ENCODE measurements around the gene C8G. TPM values are rescaled to one million over a fixed set of nuclear protein-coding genes. Genes with fewer than 3 reads are reported as not detected.

C8G gene
- total and polyA plus RNA-seq, 2 donors (not counting 1 experiment from before 2014, with no cell fraction given): 1.7 to 2.8 TPM

DNA sequence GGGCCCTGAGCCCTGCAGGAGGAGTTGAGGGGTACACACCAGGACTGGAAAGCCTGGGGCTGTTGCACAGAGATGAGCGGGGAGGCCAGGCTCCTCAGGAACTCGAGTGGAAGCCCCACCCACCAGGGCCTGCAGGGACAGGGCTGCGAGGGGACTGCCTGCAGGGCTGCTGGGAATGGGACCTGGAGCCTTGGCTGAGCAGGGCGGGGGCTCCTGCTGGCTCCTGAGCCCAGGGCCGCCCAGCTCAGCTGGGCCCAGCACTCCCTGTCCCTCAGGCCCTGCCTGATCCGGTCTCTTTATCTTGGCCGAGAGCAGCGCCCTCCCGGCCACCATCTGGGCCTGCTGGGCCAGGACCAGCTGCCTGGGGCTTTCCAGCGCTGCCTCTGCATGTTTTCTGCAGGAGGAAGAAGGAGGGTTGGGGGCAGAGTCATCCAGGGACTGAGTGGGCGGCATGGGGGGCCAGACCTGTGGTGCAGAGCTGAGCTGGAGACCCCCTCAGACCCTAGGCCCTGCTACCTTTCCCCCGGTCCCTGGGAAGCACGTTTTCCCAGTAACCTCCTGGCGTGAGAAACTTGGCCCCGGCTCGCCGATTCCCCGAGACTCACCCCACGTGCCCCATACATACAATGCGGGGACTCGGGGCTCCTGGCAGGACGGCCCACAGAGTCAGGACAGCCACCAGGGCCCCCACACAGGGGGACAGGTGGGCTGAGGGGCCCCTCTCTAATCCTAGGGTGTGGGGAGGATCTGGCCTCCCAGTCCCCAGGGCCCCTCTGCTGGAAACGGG, 16.4 kb downstream of the C8G start:
- H3K9me3 ChIP-seq (ENCODE audit: control extremely low read depth in 1 of 3, control insufficient read depth in 2 of 3, insufficient read depth in 1 of 3, low read length in 2 of 3): peaks cover 0 to 2% (median 0%) of the 10 kb centered on the region in 3 donors
- peaks cover 5 to 10% of the 10 kb centered on the region in 2 donors for H3K4me1 ChIP-seq (ENCODE audit: control insufficient read depth in 2 of 2, insufficient read depth in 2 of 2, low read length in 2 of 2)
- H3K79me2 ChIP-seq (ENCODE audit: control insufficient read depth, insufficient read depth, low read length): no peaks in the 10 kb centered on the region
- no peak overlapping the region for H2AFZ ChIP-seq (ENCODE audit: insufficient read depth, low read depth, low read length, poor library complexity, severe bottlenecking)
- CTCF ChIA-PET: interaction anchor here (0.8 kb wide), 1 partner anchor 71 kb away, joined by 3 read pairs; the partner anchor contains the start of gene FUT7
- POLR2A ChIA-PET: no interaction called here
- no peaks in the 10 kb centered on the region for H3K36me3 ChIP-seq (replicated peaks in 1 of 2; ENCODE audit: control extremely low read depth in 1 of 2, control insufficient read depth in 1 of 2, extremely low read depth in 1 of 2, insufficient read depth in 2 of 2, low read length in 1 of 2)
- H3K9ac ChIP-seq (ENCODE audit: low read length): no peak overlapping the region
- no peak overlapping the region for H3K27ac ChIP-seq (ENCODE audit: low read length in 2 of 2)
- intact Hi-C loops (cut with micrococcal nuclease): no loop called here
- peaks cover 5% of the 10 kb centered on the region for H3K27me3 Mint-ChIP-seq
- no peak overlapping the region for H3K4me3 Mint-ChIP-seq
- H3K4me3 ChIP-seq (ENCODE audit: control extremely low read depth in 1 of 5, extremely low read depth in 1 of 5, insufficient read depth in 1 of 5, low read depth in 2 of 5, low read length in 4 of 5): no peak overlapping the region
- peaks cover 0 to 7% (median under 1%) of the 10 kb centered on the region in 4 experiments for H3K27me3 ChIP-seq (replicated peaks in 1 of 4; ENCODE audit: control extremely low read depth in 1 of 4, control insufficient read depth in 3 of 4, insufficient read depth in 4 of 4, low read length in 3 of 4)
- ATAC-seq (ENCODE audit: low read depth): no peak
- WGBS (ENCODE audit: insufficient coverage): 81% methylated on average over 21 of the region's 23 CpGs
- H3K27ac Mint-ChIP-seq: no peak overlapping the region
- no peaks in the 10 kb centered on the region for H3K9me3 Mint-ChIP-seq (ENCODE audit: insufficient read depth)
- H3K4me2 ChIP-seq (replicated peaks; ENCODE audit: low read depth, low read length, poor library complexity, severe bottlenecking): no peak overlapping the region
- H3K4me1 Mint-ChIP-seq: peaks cover 11% of the 10 kb centered on the region
- DNase-seq: no peak
- H4K20me1 ChIP-seq (ENCODE audit: control insufficient read depth, insufficient read depth, low read length, poor library complexity, severe bottlenecking): no peaks in the 10 kb centered on the region
- no peak for TF ChIP-seq EZH2 (IDR thresholded peaks at IDR 0.05; ENCODE audit: borderline replicate concordance, insufficient read depth, low read depth, low read length, poor library complexity, severe bottlenecking)
- TF ChIP-seq, protein P1, sequence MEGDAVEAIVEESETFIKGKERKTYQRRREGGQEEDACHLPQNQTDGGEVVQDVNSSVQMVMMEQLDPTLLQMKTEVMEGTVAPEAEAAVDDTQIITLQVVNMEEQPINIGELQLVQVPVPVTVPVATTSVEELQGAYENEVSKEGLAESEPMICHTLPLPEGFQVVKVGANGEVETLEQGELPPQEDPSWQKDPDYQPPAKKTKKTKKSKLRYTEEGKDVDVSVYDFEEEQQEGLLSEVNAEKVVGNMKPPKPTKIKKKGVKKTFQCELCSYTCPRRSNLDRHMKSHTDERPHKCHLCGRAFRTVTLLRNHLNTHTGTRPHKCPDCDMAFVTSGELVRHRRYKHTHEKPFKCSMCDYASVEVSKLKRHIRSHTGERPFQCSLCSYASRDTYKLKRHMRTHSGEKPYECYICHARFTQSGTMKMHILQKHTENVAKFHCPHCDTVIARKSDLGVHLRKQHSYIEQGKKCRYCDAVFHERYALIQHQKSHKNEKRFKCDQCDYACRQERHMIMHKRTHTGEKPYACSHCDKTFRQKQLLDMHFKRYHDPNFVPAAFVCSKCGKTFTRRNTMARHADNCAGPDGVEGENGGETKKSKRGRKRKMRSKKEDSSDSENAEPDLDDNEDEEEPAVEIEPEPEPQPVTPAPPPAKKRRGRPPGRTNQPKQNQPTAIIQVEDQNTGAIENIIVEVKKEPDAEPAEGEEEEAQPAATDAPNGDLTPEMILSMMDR (IDR thresholded peaks at IDR 0.05): no peak

GRCh38 chr9:136962163-136962562, 17.1 kb downstream of the C8G start:
- no peak overlapping the region for H3K4me2 ChIP-seq (replicated peaks; ENCODE audit: low read depth, low read length, poor library complexity, severe bottlenecking)
- H3K4me3 ChIP-seq (ENCODE audit: control extremely low read depth in 1 of 5, extremely low read depth in 1 of 5, insufficient read depth in 1 of 5, low read depth in 2 of 5, low read length in 4 of 5): no peak overlapping the region
- no peaks in the 10 kb centered on the region for H3K36me3 ChIP-seq (replicated peaks in 1 of 2; ENCODE audit: control extremely low read depth in 1 of 2, control insufficient read depth in 1 of 2, extremely low read depth in 1 of 2, insufficient read depth in 2 of 2, low read length in 1 of 2)
- peaks cover 5 to 10% of the 10 kb centered on the region in 2 donors for H3K4me1 ChIP-seq (ENCODE audit: control insufficient read depth in 2 of 2, insufficient read depth in 2 of 2, low read length in 2 of 2)
- no peak overlapping the region for H2AFZ ChIP-seq (ENCODE audit: insufficient read depth, low read depth, low read length, poor library complexity, severe bottlenecking)
- ChIA-PET POLR2A (no interaction called here), CTCF (interaction anchor here (0.8 kb wide), 1 partner anchor 70 kb away, joined by 3 read pairs; the partner anchor contains the start of gene FUT7)
- H3K79me2 ChIP-seq (ENCODE audit: control insufficient read depth, insufficient read depth, low read length): no peaks in the 10 kb centered on the region
- no peak overlapping the region for H3K4me3 Mint-ChIP-seq
- no peak overlapping the region for H3K27ac Mint-ChIP-seq
- H3K9me3 Mint-ChIP-seq (ENCODE audit: insufficient read depth): no peaks in the 10 kb centered on the region
- intact Hi-C loops (cut with micrococcal nuclease): no loop called here
- DNase-seq: no peak
- peaks cover 11% of the 10 kb centered on the region for H3K4me1 Mint-ChIP-seq
- H3K9ac ChIP-seq (ENCODE audit: low read length): no peak overlapping the region
- H3K27me3 Mint-ChIP-seq: peaks cover 5% of the 10 kb centered on the region
- no peak overlapping the region for H3K27ac ChIP-seq (ENCODE audit: low read length in 2 of 2)
- WGBS (ENCODE audit: insufficient coverage): 95% methylated on average over 7 of the region's 9 CpGs
- peaks cover 0 to 7% (median under 1%) of the 10 kb centered on the region in 4 experiments for H3K27me3 ChIP-seq (replicated peaks in 1 of 4; ENCODE audit: control extremely low read depth in 1 of 4, control insufficient read depth in 3 of 4, insufficient read depth in 4 of 4, low read length in 3 of 4)
- TF ChIP-seq EZH2 (IDR thresholded peaks at IDR 0.05; ENCODE audit: borderline replicate concordance, insufficient read depth, low read depth, low read length, poor library complexity, severe bottlenecking): no peak
- TF ChIP-seq, protein P1 (IDR thresholded peaks at IDR 0.05): no peak
- H3K9me3 ChIP-seq (ENCODE audit: control extremely low read depth in 1 of 3, control insufficient read depth in 2 of 3, insufficient read depth in 1 of 3, low read length in 2 of 3): peaks cover 0 to 2% (median 0%) of the 10 kb centered on the region in 3 donors
- ATAC-seq (ENCODE audit: low read depth): no peak
- H4K20me1 ChIP-seq (ENCODE audit: control insufficient read depth, insufficient read depth, low read length, poor library complexity, severe bottlenecking): no peaks in the 10 kb centered on the region

All from B cell (primary cell).